GM18505 (cell line): ENCODE measurements around the gene TCF7L2.

ENCODE experiments used
- ATAC-seq: cut with Tn5 transposase; IDR thresholded peaks from one replicate; pipeline ENCODE4 v1.9.1; 2021; ENCODE audit not compliant: unreplicated experiment
- POLR2A ChIP-seq: IDR thresholded peaks from 4 replicates; pipeline ENCODE4 v1.6.1; 2011; ENCODE audit warnings: borderline replicate concordance; ENCODE audit not compliant: insufficient read depth, insufficient read length; ENCODE audit errors: extremely low read depth

The TCF7L2 gene

GRCh38 chr10:113128450-113129070 lies 178.5 kb downstream of the TCF7L2 start:
- TF ChIP-seq POLR2A: no peak
- ATAC-seq: no peak

- ATAC-seq: no peak
- TF ChIP-seq POLR2A: no peak
These were observed 179.1 kb downstream of the TCF7L2 start for GRCh38 chr10:113129117-113129516.

- TF ChIP-seq POLR2A: no peak
- no peak for ATAC-seq
These were observed 180.1 kb downstream of the TCF7L2 start for GRCh38 chr10:113130014-113130641.

GRCh38 chr10:113131613-113132261 lies 181.7 kb downstream of the TCF7L2 start:
- ATAC-seq: no peak
- no peak for TF ChIP-seq POLR2A

GRCh38 chr10:113132591-113133121 lies 182.6 kb downstream of the TCF7L2 start:
- ATAC-seq: no peak
- no peak for TF ChIP-seq POLR2A

- no peak for ATAC-seq
- TF ChIP-seq POLR2A: no peak
These were observed 183.6 kb downstream of the TCF7L2 start for GRCh38 chr10:113133497-113134115.

- ATAC-seq: no peak
These were observed 185.0 kb downstream of the TCF7L2 start for GRCh38 chr10:113135025-113135424.

GRCh38 chr10:113137941-113138685 lies 188.1 kb downstream of the TCF7L2 start:
- TF ChIP-seq POLR2A: no peak
- no peak for ATAC-seq

More at GRCh38 chr10:113135025-113135424, 185.0 kb downstream of the TCF7L2 start:
- no peak for TF ChIP-seq POLR2A

- TF ChIP-seq POLR2A: no peak
- no peak for ATAC-seq
These were observed 189.0 kb downstream of the TCF7L2 start for GRCh38 chr10:113138937-113139585.

- TF ChIP-seq POLR2A: no peak
- ATAC-seq: no peak
These were observed 189.7 kb downstream of the TCF7L2 start for GRCh38 chr10:113139699-113140098.

GRCh38 chr10:113140143-113141011 lies 190.3 kb downstream of the TCF7L2 start:
- ATAC-seq: no peak
- TF ChIP-seq POLR2A: no peak
